H1 (cell line): ENCODE data around the gene FOXG1. TPM values are rescaled to one million over a fixed set of nuclear protein-coding genes. Genes with fewer than 3 reads are reported as not detected.

ENCODE experiments used
- ASH2L ChIP-seq: fragments of 200-600, 300-600 bp; sonication (generic); IDR thresholded peaks from one replicate; pipeline ENCODE4 v1.7.1; 2017; ENCODE audit warnings: low read length
- CBX8 ChIP-seq: fragments of 300-800, 300-1000 bp; sonication (generic); IDR thresholded peaks from 2 replicates; pipeline ENCODE4 v1.7.1; 2016; ENCODE audit warnings: low read depth, low read length, borderline replicate concordance
- CHD1 ChIP-seq: IDR thresholded peaks from 2 replicates; pipeline ENCODE4 v1.6.1; 2012; ENCODE audit warnings: low read depth, low read length, improper control_type of control experiment
- CTBP2 ChIP-seq: IDR thresholded peaks from 2 replicates; pipeline ENCODE4 v1.7.0; 2011; ENCODE audit warnings: borderline replicate concordance, mild to moderate bottlenecking, moderate library complexity, mixed read lengths, low read length; ENCODE audit not compliant: insufficient read depth, insufficient read length
- CTCF ChIP-seq, 3 experiments: IDR thresholded peaks; 1 replicate in 2 of 3; 2 replicates in 1 of 3; pipeline versions ENCODE4 v1.5.1 to v1.6.1; 2011; ENCODE audit warnings: low read length in 3 of 3, mild to moderate bottlenecking in 3 of 3, inconsistent platforms in 2 of 3, low read depth in 1 of 3, moderate library complexity in 1 of 3; ENCODE audit not compliant: insufficient read depth in 1 of 3; ENCODE audit errors: control extremely low read depth in 1 of 3
- E2F6 ChIP-seq: IDR thresholded peaks from 2 replicates; pipeline ENCODE4 v1.6.1; 2012; ENCODE audit warnings: inconsistent platforms
- EZH2 ChIP-seq: fragments of 200-600 bp; sonication (generic); IDR thresholded peaks from 2 replicates; pipeline ENCODE4 v1.7.1; 2012; ENCODE audit warnings: low read depth, mild to moderate bottlenecking, moderate library complexity, low read length, inconsistent platforms; ENCODE audit not compliant: severe bottlenecking
- GTF2F1 ChIP-seq: IDR thresholded peaks from 2 replicates; pipeline ENCODE4 v1.6.1; 2012; ENCODE audit warnings: low read depth, low read length, improper control_type of control experiment, borderline replicate concordance
- MAX ChIP-seq: IDR thresholded peaks from 2 replicates; pipeline ENCODE4 v1.6.1; 2012; ENCODE audit warnings: inconsistent platforms
- POLR2AphosphoS5 ChIP-seq: IDR thresholded peaks from 2 replicates; pipeline ENCODE4 v1.6.1; 2011; ENCODE audit warnings: low read depth, low read length
- RAD21 ChIP-seq, 2 experiments: IDR thresholded peaks in 1 of 2; conservative IDR thresholded peaks in 1 of 2; 2 replicates each; pipeline ENCODE4 v1.6.1; 2011; ENCODE audit warnings: low read depth in 2 of 2, low read length in 2 of 2, improper control_type of control experiment in 1 of 2, inconsistent platforms in 1 of 2, mild to moderate bottlenecking in 1 of 2, moderate library complexity in 1 of 2
- RXRA ChIP-seq: IDR thresholded peaks from 2 replicates; pipeline ENCODE4 v1.6.1; 2011; ENCODE audit warnings: low read depth, mild to moderate bottlenecking, low read length, moderate library complexity; ENCODE audit not compliant: insufficient read depth
- SIN3A ChIP-seq, 2 experiments: IDR thresholded peaks in 1 of 2; conservative IDR thresholded peaks in 1 of 2; 2 replicates each; pipeline ENCODE4 v1.6.1; 2011 to 2012; ENCODE audit warnings: low read length in 2 of 2, improper control_type of control experiment in 1 of 2, low read depth in 1 of 2, mild to moderate bottlenecking in 1 of 2
- SP4 ChIP-seq: IDR thresholded peaks from 2 replicates; pipeline ENCODE4 v1.6.1; 2012; ENCODE audit warnings: low read length, inconsistent platforms
- SUZ12 ChIP-seq: fragments of 200-600 bp; sonication (generic); IDR thresholded peaks from 2 replicates; pipeline ENCODE4 v1.6.1; 2012; ENCODE audit warnings: mild to moderate bottlenecking, inconsistent platforms, low read length, moderate library complexity, mixed read lengths
- YY1 ChIP-seq: IDR thresholded peaks from 2 replicates; pipeline ENCODE4 v1.6.1; 2011; ENCODE audit warnings: low read depth, mild to moderate bottlenecking, low read length
- ZNF274 ChIP-seq: IDR thresholded peaks from 2 replicates; pipeline ENCODE4 v1.7.0; 2012; ENCODE audit warnings: low read length, borderline replicate concordance; ENCODE audit errors: extremely low read depth
- polyA plus RNA-seq, 7 experiments: library from polyadenylated mRNA; depleted of rRNA in 3 of 7; stranded (reverse) in 5 of 7; unstranded in 2 of 7; fragments of >200 nt in 5 of 7; fragments of 200-250 nt in 2 of 7; gene quantifications; 1 replicate in 5 of 7; 2 replicates in 1 of 7; 4 replicates in 1 of 7; pipeline versions ENCODE4 v1.2.1 to v1.2.3, GENCODE V29; 2011 to 2013; ENCODE audit warnings: missing spikeins in 2 of 7, mixed read lengths in 2 of 7
- total RNA-seq: library from RNA; stranded (reverse); fragmentation: NEBNext Ultra II Directional; extraction: Animal tissue kit (Norgen Biotek cat#: 25700); gene quantifications from 2 replicates; pipeline ENCODE4 v1.2.1, GENCODE V29; 2021

The FOXG1 gene
- total and polyA plus RNA-seq, 2 of the 8 experiments (the other 6 are each of a cell fraction or from before 2014, with no cell fraction given) = 0.03 to 0.24 TPM

- TF ChIP-seq SP4 (no peak), MAX (peak; percentile 81), SUZ12 (peak; percentile 100), RXRA (no peak), EZH2 (peak; percentile 99), CBX8 (no peak), SIN3A (conservative IDR thresholded peaks at IDR 0.05 in 1 of 2, IDR thresholded peaks at IDR 0.05 in 1 of 2; ENCODE audit: low read depth in 1 of 2, low read length in 2 of 2) (0 out of 4 replicates have a peak, but pooled peaks of 1 of the 2 experiments have one; percentile 39), ZNF274 (no peak), POLR2AphosphoS5 (no peak), ASH2L (peak; percentile 81), CTCF (IDR thresholded peaks at IDR 0.05; ENCODE audit: control extremely low read depth in 1 of 3, insufficient read depth in 1 of 3, low read depth in 1 of 3, low read length in 3 of 3) (peak; percentile 45 to 69 (median 61)), CTBP2 (peak; percentile 92), YY1 (0 out of 2 replicates have a peak, but pooled peaks have one; percentile 42), GTF2F1 (no peak), CHD1 (no peak), RAD21 (IDR thresholded peaks at IDR 0.05 in 1 of 2, conservative IDR thresholded peaks at IDR 0.05 in 1 of 2; ENCODE audit: low read depth in 2 of 2, low read length in 2 of 2) (peak in 1 of 2 experiments; percentile 22; a peak in 2 of 4 replicates), E2F6 (peak; percentile 78)
Observed at GRCh38 chr14:28767853-28768741, 1.5 kb downstream of the FOXG1 start (continued).
